MV-4-11 (cell line): ENCODE data around the gene WDR11.

ENCODE experiments used
- DNase-seq: peaks from one replicate; lab custom pipeline; 2025; lab: John Stamatoyannopoulos, UW

WDR11 gene, protein sequence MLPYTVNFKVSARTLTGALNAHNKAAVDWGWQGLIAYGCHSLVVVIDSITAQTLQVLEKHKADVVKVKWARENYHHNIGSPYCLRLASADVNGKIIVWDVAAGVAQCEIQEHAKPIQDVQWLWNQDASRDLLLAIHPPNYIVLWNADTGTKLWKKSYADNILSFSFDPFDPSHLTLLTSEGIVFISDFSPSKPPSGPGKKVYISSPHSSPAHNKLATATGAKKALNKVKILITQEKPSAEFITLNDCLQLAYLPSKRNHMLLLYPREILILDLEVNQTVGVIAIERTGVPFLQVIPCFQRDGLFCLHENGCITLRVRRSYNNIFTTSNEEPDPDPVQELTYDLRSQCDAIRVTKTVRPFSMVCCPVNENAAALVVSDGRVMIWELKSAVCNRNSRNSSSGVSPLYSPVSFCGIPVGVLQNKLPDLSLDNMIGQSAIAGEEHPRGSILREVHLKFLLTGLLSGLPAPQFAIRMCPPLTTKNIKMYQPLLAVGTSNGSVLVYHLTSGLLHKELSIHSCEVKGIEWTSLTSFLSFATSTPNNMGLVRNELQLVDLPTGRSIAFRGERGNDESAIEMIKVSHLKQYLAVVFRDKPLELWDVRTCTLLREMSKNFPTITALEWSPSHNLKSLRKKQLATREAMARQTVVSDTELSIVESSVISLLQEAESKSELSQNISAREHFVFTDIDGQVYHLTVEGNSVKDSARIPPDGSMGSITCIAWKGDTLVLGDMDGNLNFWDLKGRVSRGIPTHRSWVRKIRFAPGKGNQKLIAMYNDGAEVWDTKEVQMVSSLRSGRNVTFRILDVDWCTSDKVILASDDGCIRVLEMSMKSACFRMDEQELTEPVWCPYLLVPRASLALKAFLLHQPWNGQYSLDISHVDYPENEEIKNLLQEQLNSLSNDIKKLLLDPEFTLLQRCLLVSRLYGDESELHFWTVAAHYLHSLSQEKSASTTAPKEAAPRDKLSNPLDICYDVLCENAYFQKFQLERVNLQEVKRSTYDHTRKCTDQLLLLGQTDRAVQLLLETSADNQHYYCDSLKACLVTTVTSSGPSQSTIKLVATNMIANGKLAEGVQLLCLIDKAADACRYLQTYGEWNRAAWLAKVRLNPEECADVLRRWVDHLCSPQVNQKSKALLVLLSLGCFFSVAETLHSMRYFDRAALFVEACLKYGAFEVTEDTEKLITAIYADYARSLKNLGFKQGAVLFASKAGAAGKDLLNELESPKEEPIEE

DNA sequence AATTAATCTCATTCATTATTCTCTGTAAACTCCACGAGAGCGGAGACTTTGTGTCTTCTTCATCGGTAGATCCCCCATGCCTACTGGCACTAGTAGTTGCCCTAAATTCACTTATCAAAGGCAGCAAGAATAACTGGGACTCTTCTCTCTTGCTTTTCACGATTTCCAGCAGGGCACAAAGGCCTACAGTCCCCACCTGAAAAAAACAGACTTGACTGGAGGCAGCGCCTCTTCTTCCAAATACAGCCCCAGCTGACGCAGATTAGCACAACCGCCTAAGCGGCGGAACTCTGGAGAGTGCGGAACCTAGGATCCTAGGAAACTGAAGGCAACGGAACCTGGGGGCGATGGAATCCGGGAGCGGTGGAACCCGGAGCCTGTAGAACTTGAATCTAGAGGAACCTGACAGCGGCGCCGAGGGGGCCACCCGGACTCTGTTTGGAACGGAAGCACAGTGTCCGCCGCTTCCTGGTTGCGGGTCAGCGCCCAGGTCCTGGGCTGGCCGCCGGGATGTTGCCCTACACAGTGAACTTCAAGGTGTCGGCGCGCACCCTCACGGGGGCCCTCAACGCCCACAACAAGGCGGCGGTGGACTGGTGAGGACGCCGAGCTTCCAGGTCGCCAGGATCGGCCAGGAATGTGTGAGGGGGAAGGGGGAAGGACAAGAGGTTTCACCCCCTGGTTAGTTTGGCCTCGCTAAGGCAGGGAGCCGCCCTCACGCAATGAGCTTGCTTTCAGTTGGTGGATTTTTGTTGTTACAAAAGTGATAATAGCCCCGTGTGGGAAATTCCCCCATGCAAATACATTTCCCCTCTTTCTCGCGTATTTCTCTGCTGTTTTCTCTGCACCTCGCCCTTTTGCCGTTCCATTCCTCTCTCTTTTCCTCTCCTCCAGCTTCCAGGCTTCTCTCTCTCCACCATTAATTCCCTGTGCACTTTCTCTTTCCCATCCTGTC is at the start of gene WDR11:
TSS of gene WDR11 (plus strand) at position 452 of the 955 bp plus-strand sequence. CDS start at position 511, 59 bp downstream.
- peak; percentile 74 for DNase-seq

DNA sequence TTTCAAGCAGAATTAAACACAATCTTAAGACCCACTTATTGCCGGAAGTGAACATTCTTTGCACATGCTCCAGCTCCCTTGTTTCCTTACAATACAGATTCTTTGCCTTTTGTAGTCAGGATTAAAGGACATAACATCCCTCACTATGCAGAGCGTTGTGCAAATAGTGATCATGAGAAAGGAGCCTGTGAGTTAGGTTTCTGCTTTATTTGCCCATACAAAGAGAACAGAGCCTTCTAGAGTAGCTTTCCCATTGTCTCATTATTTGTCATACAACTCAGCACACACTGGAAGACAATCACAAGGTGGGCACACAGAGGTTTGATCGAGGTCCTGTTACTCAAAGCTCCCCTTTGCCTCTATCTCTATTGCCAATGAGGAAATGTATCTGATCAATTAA is 48.2 kb upstream of the WDR11 start:
- no peak for DNase-seq

DNA sequence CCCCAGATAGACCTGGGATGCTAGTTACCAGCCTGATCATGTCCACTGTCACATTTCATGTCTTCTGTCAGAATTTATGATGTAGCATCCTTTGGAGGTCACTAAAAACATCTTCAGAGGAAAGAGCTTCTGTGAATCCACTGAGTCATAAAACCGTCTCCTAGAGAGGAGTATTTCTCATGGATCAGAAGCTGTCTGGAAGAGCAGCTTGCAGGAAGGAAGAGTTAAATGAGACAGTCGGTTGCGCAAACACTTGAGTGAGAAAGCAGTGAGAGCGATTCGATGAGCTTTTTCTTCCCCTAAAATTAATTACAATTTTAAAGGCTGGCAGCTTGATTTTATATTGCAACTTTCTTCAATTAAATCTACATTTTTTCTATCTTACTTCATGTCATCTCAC is 47.2 kb upstream of the WDR11 start:
- peak; percentile 60 for DNase-seq

DNA sequence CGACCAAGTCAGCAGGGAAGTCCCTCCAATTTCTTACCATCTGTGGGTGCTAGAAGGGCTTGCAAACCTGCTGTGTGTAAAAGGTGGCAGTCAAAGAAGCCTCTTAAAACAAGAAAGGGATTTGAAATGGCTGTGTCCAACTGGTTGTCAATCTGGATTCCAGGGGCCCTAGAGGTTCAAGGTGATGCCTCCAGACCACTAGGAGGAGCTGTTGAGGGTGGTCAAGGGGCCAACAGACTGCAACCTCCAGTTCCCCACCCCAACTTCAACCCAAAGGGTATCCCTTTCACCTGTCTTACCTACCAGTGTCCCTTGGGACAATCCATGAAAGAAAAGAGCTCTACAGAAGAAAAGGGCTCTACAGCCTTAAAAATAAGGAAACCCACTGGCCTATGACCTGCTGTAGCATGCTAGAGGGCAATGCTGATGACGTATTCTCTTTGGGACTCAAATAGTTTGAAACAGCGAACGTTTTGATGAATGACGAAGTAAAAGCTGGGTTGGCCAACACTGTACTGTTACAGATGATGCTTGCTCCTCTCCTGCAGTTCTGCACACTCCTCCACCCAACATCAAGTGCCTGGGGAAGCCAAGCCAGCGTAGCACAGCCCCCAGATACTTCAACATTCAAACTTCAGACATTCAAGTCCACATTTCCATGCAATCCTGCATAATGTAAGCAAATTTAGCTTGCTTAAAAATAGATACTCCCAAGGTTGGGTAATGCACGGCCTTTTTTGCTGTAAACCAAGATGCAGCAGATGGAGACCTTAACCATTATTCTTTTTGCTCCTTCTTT is 45.9 kb upstream of the WDR11 start:
- no peak for DNase-seq

DNA sequence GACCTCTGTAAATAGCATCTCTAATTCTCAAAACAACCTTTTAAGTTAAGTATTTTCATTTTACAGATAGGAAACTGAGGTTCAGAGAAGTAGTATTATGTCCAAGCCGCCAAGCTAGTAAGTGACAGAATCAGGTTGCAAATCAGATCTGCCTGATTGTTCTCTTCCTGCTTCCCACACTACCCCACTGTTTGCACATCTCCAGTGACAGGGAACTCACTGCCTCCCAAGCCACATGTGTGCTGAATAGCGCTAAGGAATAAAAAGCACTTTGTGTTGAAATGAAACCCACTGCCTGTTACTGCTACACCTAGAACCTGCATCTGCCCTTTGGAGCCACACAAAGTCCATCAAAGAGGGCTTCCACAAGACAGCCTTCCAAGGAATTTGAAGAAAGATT is 45.1 kb upstream of the WDR11 start:
- DNase-seq = no peak

DNA sequence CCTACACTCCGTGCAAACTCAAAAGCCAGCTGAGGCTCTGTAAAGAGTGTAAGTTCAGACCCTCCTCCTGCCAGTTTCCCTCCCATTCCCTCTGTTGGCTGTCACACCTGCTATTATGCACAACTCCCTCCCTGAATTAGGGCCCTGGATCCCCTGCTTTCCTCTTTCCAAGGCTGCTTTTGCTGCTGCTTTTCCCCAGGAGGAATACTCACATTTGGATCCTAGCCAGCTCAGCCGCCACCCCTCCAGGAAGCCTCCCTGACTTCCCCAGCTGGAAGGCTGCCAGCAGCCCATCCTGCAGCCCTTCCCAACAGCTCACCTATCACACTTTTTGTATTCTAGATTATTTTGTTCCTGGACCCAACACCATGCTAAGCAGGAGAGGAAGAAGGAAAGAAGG is 40.9 kb upstream of the WDR11 start:
- no peak for DNase-seq

DNA sequence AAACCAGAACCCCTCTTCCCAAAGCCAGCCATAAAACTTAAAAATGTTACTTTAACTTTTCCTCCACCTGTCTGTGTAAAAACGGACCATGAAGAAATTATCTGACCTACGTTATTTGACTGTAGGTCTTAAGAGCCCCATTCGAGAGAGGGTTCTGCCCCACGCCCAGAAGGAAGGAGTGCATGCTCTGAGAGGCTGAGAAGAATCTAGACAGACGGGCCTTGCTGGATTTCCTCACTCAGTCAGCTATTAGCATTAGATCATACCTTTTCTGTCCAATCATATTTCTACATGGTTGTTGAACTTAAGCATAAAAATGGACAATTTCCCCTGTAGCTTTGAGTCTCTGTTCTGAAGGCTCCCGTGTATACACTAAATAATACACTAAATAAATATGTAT is 38.1 kb upstream of the WDR11 start:
- DNase-seq = no peak

DNA sequence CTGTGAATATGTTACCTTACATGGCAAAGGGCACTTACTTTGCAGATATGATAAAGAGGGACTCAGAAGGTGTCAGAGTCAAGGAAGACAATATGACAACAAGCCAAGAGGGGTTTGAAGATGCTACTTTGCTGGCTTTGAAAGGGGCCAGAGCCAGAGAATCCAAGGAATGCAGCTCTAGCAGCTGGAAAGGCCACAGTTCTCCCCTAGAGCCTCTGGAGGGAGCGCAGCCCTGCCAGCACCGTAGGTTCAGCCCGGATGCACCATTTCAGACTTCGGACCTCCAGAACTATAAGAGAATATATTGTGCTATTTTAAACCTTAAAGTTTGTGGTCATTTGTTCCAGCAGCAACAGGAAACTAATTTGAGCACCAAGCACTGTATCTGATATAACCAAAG is 32.9 kb upstream of the WDR11 start:
- DNase-seq = no peak

DNA sequence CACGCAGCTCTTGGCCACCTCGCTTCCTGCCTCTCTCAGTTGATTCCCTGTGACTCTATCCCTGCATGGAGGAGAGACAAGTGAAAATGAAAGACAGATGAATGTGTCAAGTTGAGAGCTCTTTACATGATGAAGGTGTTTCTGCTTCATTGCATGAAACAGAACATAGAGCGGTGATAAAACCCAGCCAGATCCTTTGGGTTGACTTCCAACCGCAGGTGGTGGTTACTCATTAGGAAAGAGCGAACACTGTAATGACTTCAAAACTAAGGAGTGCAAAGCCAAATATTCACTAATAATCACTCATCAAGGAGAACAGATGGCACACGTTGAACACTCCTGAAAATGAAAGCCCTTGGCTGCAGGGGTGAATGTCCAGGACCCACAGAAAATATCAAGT is 31.8 kb upstream of the WDR11 start:
- no peak for DNase-seq

DNA sequence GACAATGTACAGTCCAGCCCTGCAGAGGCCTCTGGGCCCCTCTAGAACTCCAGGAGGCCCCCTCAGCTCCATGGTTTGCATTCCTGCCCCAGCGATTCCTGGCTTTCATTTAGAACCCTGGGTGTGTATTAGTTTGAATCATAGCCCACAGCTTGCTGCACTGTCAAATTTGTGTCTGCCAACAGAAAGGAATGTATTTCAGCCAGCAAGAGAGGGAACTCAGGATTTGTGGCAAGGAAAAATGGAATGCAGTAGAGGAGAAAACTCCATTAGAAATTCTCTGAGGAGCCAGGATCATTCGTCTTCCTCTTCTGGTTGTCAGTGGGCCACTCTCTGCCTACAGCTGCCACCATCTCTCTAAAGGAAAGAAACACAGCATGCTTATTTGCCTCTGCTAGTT is 27.9 kb upstream of the WDR11 start:
- DNase-seq = no peak

DNA sequence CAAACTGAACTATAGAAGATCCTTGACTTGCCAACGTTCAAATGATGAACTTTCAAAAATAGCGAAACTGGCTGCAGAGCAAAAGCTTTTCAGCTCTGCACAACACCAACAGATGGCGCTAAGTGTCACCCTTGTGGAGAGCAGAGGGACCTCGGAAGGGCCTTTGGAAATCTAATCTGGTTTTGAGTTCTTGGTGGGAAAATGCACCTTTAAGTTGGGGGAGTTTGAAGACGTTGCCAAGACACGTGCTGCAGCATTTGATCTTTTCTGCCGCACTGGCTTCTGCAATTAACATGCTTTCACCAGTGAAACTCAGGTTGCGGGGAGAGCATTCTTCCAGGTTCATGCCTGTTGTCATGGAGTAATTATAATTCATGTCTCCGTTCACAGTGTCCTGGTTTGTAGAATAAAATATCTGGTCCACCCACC is 26.3 kb upstream of the WDR11 start:
- DNase-seq = peak; percentile 53

DNA sequence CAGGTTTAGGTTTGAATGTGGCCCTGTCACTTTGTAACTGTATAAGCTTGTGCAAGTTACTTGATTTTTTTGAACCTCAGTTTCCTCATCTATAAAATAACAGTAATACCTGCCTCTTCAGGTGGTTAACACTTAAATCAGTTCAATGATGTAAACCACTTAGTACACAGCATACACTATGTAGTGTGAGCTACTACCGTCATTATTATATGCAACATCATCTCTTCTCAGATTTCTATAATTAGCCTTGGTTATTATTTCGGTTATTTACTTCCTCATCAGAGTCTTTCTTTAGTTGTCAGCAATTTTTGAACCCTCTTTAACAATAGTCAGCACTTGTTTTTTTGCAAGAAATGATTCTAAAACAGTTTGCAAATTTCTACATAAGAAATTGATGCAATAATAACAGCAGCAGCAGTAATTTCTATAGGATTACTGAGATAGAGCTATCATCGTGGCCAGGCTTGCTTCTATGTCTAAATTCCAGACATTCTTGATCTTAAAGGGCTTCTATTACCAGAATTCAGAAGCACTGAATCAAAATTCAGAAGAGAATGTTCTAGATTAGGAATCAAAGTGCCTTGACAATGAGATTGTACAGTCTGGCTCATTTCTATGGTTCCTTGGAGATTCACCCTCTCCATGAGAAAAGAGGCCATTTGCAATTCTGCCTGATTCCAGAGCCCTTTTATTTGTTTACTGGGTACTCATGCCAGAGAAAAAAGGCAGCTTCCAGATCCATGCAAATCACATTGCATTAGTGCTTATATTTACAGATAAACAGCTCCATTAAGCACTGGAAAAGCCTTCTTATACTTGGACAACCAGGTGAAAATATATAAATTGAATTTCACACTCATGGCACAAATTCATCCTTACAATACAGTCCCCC is 25.0 kb upstream of the WDR11 start:
- DNase-seq = no peak

DNA sequence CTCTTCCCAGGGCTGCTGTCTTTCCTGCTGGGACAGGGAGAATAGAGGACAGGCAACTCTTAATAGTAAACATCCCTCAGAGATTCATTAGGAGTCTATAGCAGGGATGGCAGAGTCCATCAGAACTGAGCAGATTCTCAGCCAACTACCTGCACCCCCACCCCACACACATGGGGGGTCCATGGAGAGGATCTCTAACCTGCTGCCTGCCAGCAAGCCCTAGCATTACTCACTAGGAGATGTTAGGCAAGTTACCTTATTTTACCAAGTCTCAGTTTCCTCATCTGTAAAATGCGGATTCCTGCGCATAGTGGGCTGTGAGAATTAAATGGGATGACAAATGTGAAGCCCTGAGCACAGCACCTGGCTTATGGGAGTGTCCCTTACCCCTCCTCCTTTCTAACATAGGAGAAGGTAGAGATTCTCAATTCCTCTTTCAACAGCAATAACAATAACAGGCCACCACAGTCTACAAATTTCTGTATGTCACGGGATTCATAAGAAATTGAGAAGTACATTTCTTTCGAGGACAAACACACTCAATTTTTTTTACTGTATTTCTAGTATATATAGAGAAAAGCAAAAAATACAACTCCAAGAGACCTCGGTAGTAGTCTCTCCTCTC is 23.8 kb upstream of the WDR11 start:
- DNase-seq = no peak

DNA sequence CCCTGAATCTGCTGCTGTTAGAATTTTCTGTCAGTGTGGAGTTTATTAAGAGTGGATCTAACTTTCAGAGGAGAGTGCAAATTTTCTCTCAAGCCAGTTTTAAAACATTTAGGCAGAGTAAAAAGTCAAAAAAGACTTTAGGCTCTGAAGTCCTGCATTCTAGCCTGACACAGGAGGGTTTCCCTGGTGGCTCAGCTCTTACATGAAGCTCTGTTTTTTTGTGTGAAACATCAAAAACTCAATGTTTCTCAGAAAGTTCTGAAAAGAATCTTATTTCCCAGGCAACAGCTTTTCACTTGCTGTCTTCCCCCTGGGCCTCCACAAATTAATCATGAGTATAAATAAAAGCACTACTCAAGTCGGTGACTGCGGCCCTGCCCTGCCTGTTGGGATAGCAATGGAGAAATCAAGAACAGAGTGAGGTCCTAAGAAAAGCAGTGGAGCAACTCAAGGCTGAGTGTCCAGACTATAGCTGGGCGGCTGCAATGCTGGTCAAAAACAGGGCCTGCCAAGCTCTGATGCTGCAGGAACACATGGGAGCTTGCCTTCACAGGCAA is 22.3 kb upstream of the WDR11 start:
- DNase-seq = no peak

DNA sequence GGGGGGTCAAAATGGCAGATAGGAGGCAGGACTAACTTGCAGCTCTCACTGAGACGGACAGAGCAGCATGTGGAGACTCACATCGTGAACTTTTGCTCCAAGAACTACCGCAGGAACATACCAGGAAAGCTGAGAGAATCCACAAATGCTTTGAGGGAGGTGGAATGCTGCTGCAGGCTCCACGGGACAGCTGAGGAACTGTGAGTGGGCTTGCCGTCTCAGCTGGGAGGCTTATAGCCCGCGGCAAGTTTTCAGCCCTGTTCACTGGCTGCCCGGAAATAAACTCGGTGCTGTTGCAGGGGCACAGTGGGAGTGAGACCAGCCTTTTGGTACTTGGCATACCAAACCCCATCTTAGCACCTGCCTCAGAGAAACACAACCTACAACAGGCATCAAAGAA is 19.1 kb upstream of the WDR11 start:
- no peak for DNase-seq

DNA sequence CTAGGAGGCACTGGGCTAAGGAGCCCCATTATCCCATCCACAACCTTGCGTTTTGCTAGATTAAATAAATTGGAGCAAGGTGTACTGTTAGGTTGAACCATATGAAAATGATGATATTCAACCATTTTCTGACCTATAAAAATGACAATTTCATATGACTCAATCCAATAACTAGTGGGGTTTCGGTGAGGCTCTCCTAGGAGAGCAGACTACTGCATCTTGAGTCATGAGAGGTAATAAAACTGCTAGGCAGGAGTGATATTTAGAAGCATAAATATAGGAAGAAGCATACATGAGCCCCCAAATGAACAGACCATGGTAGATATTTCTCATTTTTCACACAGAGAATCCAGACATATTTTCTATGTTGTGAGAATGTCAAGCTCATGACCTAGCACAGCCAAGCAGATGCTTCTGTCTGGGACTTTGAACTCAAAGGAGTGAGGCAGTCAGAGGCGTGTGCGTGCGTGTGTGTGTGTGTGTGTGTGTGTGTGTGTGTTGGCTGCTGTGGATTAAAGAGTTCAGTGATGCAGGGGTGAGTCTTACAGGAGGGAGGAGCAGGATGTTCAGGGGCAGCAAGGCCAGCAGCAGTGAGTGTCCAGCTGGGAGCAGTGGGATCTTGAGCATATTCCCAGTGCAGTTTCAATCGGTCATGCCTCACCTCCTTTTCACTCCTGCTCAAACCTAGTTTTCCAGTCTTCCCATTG is 17.8 kb upstream of the WDR11 start:
- DNase-seq = no peak

DNA sequence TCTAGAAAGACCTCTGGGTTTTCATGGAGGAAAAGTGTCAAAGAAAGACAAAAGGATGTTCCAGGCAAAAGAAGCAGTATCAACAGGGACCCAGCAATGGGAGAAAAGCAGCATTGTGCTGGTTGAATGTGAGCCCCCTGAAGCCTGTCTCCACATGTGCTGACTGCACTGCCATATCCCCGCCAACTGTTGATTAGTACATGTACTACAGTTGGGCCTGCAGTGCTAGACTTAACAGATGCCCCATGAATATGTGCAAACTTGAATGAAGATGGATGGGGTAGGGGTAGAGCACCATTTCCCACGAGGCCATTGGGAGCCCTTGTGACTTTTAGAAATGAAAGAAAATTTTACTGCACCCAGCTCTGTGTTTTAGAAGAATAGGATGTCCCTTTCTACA is 15.6 kb upstream of the WDR11 start:
- DNase-seq = no peak

DNA sequence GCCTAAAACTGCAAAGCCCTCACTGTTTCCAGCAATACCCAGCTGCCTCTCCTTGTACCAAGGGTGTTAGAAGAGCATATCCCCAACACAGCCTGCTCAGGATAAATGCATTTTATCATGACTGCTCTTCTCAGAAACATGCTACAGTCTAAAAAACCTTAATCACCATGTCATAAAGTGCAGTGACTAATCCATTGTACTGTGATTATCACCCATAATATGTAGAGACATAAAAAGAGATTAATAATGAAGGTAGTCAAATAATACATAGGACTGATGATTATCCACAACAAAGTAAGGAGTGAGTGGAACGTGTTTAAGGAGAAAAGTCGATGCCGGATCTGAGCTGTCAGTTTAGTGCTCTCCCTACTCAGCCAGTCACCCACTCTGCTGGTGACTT is 12.2 kb upstream of the WDR11 start:
- DNase-seq = no peak
